Measurements from ENCODE around the gene NBL1.
"Not testable (repeated sequence)": the region's sequence is repeated elsewhere in the genome, so short reads cannot be mapped to it uniquely, and the experiment has no call there.

Gene NBL1

DNA sequence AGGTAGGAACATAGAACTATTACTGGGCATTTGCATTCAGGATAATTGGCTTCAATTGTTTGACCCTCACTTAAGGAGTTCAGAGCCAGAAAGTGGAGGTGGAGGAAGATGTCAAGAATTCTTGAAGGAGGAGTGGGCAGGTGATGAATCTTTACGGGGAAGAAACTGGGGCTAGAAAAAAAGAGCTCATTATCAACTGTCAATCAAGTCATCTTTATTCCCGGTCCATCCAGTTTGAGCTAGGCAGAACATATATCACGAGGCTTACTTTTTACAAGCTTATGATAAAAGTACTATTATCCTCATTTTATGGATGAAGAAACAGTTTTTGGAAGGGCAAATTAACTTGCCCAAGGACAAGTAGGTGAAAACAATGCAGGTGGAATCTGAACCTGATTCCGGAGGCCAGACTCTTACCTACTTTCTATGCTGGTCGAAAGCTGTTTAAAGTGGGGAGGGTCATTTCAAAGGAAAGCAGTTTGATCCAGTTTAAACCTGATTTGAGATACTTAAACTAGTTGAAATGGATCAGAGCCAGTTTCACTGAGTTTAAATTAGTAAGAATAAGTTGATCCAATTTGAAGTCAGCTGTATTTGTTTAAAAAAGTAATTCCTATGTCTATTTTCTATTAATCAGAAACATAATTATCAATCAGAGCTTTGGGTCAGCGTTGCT, 13.3 kb upstream of the NBL1 start:
- Histone ChIP-seq H3K9me3 (replicated peaks in 1 of 11) (no peaks in the 10 kb centered on the region), H3K27ac (no peak overlapping the region), H3K9ac (no peak overlapping the region), H4K20me1 (peaks cover 0 to 30% (median 11%) of the 10 kb centered on the region in 11 experiments; a peak in 13 of 22 replicates), H3K4me1 (no peaks in the 10 kb centered on the region), H3K36me3 (peaks cover 27 to 46% (median 43%) of the 10 kb centered on the region in 11 experiments), H3K27me3 (no peaks in the 10 kb centered on the region), H3K4me3 (no peak overlapping the region), H3K4me2 (no peak overlapping the region)
- TF ChIP-seq Cebpa-rat (IDR thresholded peaks at IDR 0.05) = no peak

DNA sequence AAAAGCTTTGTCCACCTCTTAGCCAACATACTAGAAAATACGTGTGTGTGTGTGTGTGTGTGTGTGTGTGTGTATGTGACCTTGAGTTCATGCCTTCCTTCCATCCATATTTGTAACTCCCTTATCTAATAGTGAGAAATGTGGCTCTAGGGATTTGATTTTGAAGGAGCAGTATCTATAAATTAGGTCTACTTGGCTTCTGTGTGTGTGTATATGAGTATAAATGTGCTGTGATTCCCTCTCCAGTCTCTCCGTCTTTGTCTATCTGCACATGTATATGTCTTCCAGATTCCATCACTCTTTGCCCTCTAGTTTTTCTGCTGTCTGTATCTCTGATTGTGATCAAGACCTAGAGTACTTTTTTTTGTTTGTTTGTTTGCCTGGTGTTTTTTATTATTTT, 11.9 kb upstream of the NBL1 start:
- Histone ChIP-seq H3K27ac (no peak overlapping the region), H3K4me3 (no peak overlapping the region), H3K9me3 (replicated peaks in 1 of 11) (no peaks in the 10 kb centered on the region), H3K36me3 (peaks cover 13 to 33% (median 29%) of the 10 kb centered on the region in 11 experiments), H4K20me1 (peaks cover 0 to 17% (median 0%) of the 10 kb centered on the region in 11 experiments; a peak in 8 of 22 replicates), H3K4me1 (no peaks in the 10 kb centered on the region), H3K4me2 (no peak overlapping the region), H3K9ac (no peak overlapping the region), H3K27me3 (no peaks in the 10 kb centered on the region)
- no peak for TF ChIP-seq Cebpa-rat (IDR thresholded peaks at IDR 0.05)

DNA sequence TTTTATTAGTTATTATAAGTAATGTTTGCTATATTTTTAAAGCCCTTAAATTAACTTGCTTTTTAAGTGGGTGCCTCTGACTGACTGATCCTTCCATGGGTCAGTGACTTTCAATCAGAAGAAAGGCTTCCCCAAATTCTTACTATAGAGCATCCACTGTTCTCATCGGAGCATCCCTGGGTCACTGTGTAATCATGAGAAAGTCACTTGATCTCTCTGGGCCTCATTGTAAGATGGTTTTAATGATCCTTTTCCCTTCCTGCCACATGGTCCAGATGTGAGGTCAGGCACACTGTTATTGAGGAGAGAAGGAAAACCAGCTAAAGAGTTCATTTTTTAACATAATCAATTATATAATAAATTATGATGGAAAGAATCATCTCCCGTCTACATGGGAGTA, 11.0 kb upstream of the NBL1 start:
- no peaks in the 10 kb centered on the region for H3K27me3 ChIP-seq
- TF ChIP-seq Cebpa-rat (IDR thresholded peaks at IDR 0.05) = no peak
- H3K36me3 ChIP-seq = peaks cover 4 to 24% (median 20%) of the 10 kb centered on the region in 11 experiments; a peak in 20 of 22 replicates
- no peak overlapping the region for H3K4me2 ChIP-seq
- no peak overlapping the region for H3K4me3 ChIP-seq
- H3K9me3 ChIP-seq (replicated peaks in 1 of 11) = no peaks in the 10 kb centered on the region
- no peak overlapping the region for H3K9ac ChIP-seq
- H3K4me1 ChIP-seq = no peaks in the 10 kb centered on the region
- H3K27ac ChIP-seq = no peak overlapping the region
- peaks cover 0 to 9% (median 0%) of the 10 kb centered on the region in 11 experiments; a peak in 8 of 22 replicates for H4K20me1 ChIP-seq

DNA sequence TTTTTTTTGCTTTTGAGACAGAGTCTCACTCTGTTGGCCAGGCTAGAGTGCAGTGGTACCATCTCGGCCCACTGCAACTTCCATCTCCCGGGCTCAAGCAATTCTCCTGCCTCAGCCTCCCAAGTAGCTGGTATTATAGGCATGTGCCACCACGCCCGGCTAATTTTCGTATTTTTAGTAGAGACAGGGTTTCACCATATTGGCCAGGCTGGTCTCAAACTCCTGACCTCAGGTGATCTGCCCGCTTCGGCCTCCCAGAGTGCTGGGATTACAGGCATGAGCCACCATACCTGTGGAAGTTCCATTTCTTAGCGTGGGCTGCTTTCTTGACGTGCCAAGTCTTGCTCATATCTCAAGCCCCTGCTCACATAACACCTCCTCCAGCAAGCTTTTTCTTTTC, 9.0 kb upstream of the NBL1 start:
- not testable (repeated sequence) for H3K4me3 ChIP-seq; H3K36me3 ChIP-seq; H3K27ac ChIP-seq; H3K27me3 ChIP-seq; H3K9ac ChIP-seq; H3K4me1 ChIP-seq; H3K9me3 ChIP-seq (replicated peaks in 1 of 11); H3K4me2 ChIP-seq; H4K20me1 ChIP-seq

DNA sequence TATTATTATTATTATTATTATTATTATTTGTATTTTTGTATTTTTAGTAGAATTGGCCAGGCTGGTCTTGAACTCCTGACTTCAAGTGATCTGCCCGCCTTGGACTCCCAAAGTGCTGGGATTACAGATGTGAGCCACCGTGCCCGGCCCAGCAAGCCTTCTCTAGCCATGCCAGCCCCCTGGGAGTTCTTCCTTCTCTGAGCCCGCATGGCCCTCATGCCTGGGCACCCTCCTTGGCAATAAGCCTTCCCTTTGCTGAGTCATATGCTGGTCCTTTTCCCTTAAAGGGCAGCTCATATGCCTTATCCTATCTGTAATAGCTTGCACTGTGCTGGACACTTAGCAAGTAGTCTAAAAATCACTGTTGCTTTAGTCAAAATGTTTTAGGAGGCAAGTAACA, 8.5 kb upstream of the NBL1 start:
- H3K4me1 ChIP-seq = no peaks in the 10 kb centered on the region; a peak in 1 of 20 replicates
- no peak for TF ChIP-seq Cebpa-rat (IDR thresholded peaks at IDR 0.05)
- no peaks in the 10 kb centered on the region for H3K36me3 ChIP-seq
- H3K9ac ChIP-seq = no peak overlapping the region
- no peak overlapping the region for H3K4me3 ChIP-seq
- peaks cover 0 to 3% (median 0%) of the 10 kb centered on the region in 11 experiments; a peak in 5 of 22 replicates for H4K20me1 ChIP-seq
- H3K9me3 ChIP-seq (replicated peaks in 1 of 11) = no peaks in the 10 kb centered on the region
- peaks cover 0 to 6% (median 0%) of the 10 kb centered on the region in 11 experiments; a peak in 5 of 22 replicates for H3K27me3 ChIP-seq
- H3K27ac ChIP-seq = no peak overlapping the region
- no peak overlapping the region for H3K4me2 ChIP-seq

DNA sequence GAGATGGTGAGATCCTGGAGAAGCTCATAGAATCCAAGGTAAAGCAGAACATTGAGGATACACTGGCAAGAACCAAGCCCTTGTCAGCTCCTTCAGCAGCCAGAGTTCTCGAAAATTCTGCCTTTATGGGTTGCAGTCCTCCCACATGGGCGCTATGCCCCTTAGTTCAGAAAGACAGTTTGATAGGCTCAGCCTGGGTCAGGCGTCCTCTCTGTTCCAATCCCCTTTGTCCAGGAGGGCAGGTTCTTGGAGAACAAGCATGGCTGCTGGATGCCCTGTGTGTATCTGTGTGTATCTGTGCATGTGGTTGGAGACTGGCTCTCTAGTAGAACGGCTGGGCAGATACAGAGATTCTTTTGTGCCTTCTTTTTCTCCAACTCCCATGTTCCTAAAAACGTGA, 8.0 kb upstream of the NBL1 start:
- H3K27ac ChIP-seq = no peak overlapping the region
- H3K9ac ChIP-seq = no peak overlapping the region
- H3K9me3 ChIP-seq (replicated peaks in 1 of 11) = no peaks in the 10 kb centered on the region
- no peak for TF ChIP-seq Cebpa-rat (IDR thresholded peaks at IDR 0.05)
- H4K20me1 ChIP-seq = peaks cover 0 to 5% (median 0%) of the 10 kb centered on the region in 11 experiments; a peak in 4 of 22 replicates
- H3K4me2 ChIP-seq = no peak overlapping the region
- no peaks in the 10 kb centered on the region; a peak in 1 of 20 replicates for H3K4me1 ChIP-seq
- no peaks in the 10 kb centered on the region for H3K36me3 ChIP-seq
- H3K27me3 ChIP-seq = peaks cover 0 to 10% (median 2%) of the 10 kb centered on the region in 11 experiments; a peak in 8 of 22 replicates
- no peak overlapping the region for H3K4me3 ChIP-seq

DNA sequence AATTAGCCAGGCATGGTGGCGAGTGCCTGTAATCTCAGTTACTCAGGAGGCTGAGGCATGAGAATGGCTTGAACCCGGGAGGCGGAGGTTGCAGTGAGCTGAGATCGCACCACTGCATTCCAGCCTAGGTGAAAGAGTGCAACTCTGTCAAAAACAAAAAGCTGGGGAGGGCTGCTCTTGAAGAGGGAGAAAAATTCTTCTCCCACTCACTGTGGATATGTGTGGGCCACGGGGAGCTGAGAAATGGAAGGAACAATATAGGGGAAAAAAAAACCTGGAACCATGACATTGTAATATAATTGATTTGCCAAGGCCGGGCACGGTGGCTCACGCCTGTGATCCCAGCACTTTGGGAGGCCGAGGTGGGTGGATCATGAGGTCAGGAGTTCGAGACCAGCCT, 7.4 kb upstream of the NBL1 start:
- H3K27me3 ChIP-seq = peaks cover 0 to 17% (median 9%) of the 10 kb centered on the region in 11 experiments; a peak in 14 of 22 replicates
- H3K9ac ChIP-seq; H3K4me1 ChIP-seq; H3K27ac ChIP-seq; H3K4me2 ChIP-seq; H3K36me3 ChIP-seq; H3K9me3 ChIP-seq (replicated peaks in 1 of 11); H3K4me3 ChIP-seq; H4K20me1 ChIP-seq: not testable (repeated sequence)

DNA sequence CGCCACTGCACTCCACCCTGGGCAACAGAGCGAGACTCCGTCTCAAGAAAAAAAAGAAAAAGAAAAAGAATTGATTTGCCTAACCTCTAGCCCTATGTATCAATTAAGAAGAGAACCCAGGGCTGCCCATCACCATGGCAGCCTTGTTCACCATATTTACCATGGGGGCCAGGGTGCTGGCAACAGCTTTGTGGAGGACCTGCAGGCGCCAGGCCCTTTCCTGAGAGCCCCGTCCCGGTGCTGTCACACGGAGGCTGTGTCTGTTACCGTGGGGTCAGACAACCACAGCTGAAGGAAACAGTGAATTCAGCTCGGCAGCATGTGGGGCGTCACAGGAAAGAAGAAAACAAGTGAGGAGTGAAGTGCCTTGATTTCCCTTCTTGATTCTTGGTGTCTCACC, 6.5 kb upstream of the NBL1 start:
- Histone ChIP-seq H4K20me1 (peaks cover 0 to 6% (median 0%) of the 10 kb centered on the region in 11 experiments; a peak in 4 of 22 replicates), H3K36me3 (no peaks in the 10 kb centered on the region), H3K4me3 (no peak overlapping the region), H3K9ac (no peak overlapping the region), H3K9me3 (replicated peaks in 1 of 11) (no peaks in the 10 kb centered on the region), H3K27ac (no peak overlapping the region), H3K4me2 (no peak overlapping the region), H3K27me3 (peaks cover 6 to 25% (median 17%) of the 10 kb centered on the region in 11 experiments), H3K4me1 (no peaks in the 10 kb centered on the region; a peak in 1 of 20 replicates)
- no peak for TF ChIP-seq Cebpa-rat (IDR thresholded peaks at IDR 0.05)

DNA sequence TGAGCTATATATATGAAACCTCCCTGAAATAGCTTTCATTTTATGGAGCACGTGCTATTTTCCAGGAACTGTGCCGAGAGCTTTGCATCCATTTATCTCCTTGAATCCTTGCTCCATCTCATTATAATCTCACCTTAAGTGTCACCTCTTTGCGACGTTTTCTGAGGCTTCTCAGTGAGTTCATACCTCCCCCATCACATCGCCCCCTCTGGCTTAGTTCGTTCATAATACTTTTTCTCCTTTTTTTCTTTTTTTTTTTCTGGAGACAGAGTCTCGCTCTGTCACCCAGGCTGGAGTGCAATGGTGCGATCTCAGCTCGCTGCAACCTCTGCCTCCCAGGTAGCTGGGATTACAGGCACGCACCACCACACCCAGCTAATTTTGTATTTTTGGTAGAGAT, 4.9 kb upstream of the NBL1 start:
- not testable (repeated sequence) for H3K4me1 ChIP-seq, H3K36me3 ChIP-seq

DNA sequence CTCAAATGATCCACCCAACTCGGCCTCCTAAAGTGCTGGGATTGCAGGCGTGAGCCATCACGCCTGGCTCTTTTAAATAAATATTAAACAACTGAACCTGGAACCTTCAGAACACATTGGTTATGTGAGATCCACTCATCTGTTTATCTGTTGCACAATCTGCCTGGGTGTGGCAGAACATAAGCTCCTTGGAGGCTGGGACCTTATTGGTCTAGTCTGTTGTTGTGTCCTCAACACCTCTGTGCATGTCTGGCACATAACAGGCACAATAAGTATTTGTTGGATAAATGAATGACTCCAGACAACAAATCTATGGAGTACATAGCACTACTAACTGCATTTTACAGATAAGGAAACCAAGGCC, 4.1 kb upstream of the NBL1 start:
- no peak overlapping the region for H3K27ac ChIP-seq

More for the DNA sequence above, 4.9 kb upstream of the NBL1 start:
- Histone ChIP-seq H3K27me3 (peaks cover 23 to 42% (median 34%) of the 10 kb centered on the region in 11 experiments), H4K20me1 (peaks cover 0 to 15% (median 0%) of the 10 kb centered on the region in 11 experiments; a peak in 8 of 22 replicates)
- not testable (repeated sequence) for H3K9ac ChIP-seq; H3K4me3 ChIP-seq; H3K9me3 ChIP-seq (replicated peaks in 1 of 11); H3K4me2 ChIP-seq; H3K27ac ChIP-seq

More for the DNA sequence above, 4.1 kb upstream of the NBL1 start:
- Histone ChIP-seq H3K36me3 (no peaks in the 10 kb centered on the region), H3K9ac (no peak overlapping the region), H3K4me2 (no peak overlapping the region), H3K9me3 (replicated peaks in 1 of 11) (no peaks in the 10 kb centered on the region), H4K20me1 (peaks cover 0 to 20% (median 4%) of the 10 kb centered on the region in 11 experiments; a peak in 15 of 22 replicates), H3K4me3 (no peak overlapping the region), H3K27me3 (peaks cover 30 to 49% (median 41%) of the 10 kb centered on the region in 11 experiments), H3K4me1 (peaks cover 0 to 13% (median 9%) of the 10 kb centered on the region in 10 experiments; a peak in 16 of 20 replicates)
- TF ChIP-seq Cebpa-rat (IDR thresholded peaks at IDR 0.05) = 0 out of 22 replicates have a peak, but pooled peaks of 1 of the 11 experiments have one; percentile 14

All from BLaER1 treated with 17β-estradiol and CSF1 and Interleukin-3, amounts not matched to agents 10 nM and 100 nM (cell line).